DND-41 (cell line): Measurements from ENCODE around the gene LMNTD2.

Experiments used
- CTCF ChIP-seq: IDR thresholded peaks from 2 replicates; pipeline ENCODE4 v1.5.1; 2012; ENCODE audit warnings: borderline replicate concordance, low read length, moderate library complexity, mild to moderate bottlenecking; ENCODE audit not compliant: poor library complexity, severe bottlenecking; ENCODE audit errors: extremely low read depth
- EZH2 ChIP-seq: IDR thresholded peaks from 3 replicates; pipeline ENCODE4 v1.6.1; 2012; ENCODE audit warnings: borderline replicate concordance, low read depth, mild to moderate bottlenecking, moderate library complexity, low read length, inconsistent platforms; ENCODE audit not compliant: severe bottlenecking

- TF ChIP-seq CTCF: no peak
- TF ChIP-seq EZH2: no peak
Observed at GRCh38 chr11:562046-562645, 1.6 kb upstream of the LMNTD2 start.
